Stimulated activated CD4-positive, alpha-beta T cell treated with anti-CD3 and anti-CD28 coated beads, Interleukin-2, amount 100 ng/mL, for 48 hours (primary cell): Measurements from ENCODE around the gene TRIM15.
"Not testable (repeated sequence)": the region's sequence is repeated elsewhere in the genome, so short reads cannot be mapped to it uniquely, and the experiment has no call there.

Experiments used
- DNase-seq, 2 donors: peaks; one replicate each; pipeline ENCODE4 v3.0.0-alpha.2; 2020

TRIM15 gene

GRCh38 chr6:30163918-30164654 lies 740 bp downstream of the TRIM15 start:
- DNase-seq, result no peak

- DNase-seq, result no peak
These were observed 1.4 kb downstream of the TRIM15 start for GRCh38 chr6:30164714-30165113.

GRCh38 chr6:30165238-30165637 lies 1.9 kb downstream of the TRIM15 start:
- not testable (repeated sequence) for DNase-seq

- no peak for DNase-seq
These were observed 3.8 kb downstream of the TRIM15 start for GRCh38 chr6:30167101-30167500.

GRCh38 chr6:30168741-30169140 lies 5.4 kb downstream of the TRIM15 start:
- no peak for DNase-seq

- DNase-seq, result no peak
These were observed 6.6 kb downstream of the TRIM15 start for GRCh38 chr6:30169658-30170614.

- no peak for DNase-seq
These were observed 8.5 kb downstream of the TRIM15 start for GRCh38 chr6:30171677-30172471.

GRCh38 chr6:30172681-30173080 lies 9.3 kb downstream of the TRIM15 start:
- no peak for DNase-seq

GRCh38 chr6:30175765-30176164 lies 12.4 kb downstream of the TRIM15 start:
- DNase-seq, result no peak

GRCh38 chr6:30178837-30179236 lies 15.5 kb downstream of the TRIM15 start:
- no peak for DNase-seq

GRCh38 chr6:30180145-30180544 lies 16.8 kb downstream of the TRIM15 start:
- no peak for DNase-seq

- no peak for DNase-seq
These were observed 21.2 kb downstream of the TRIM15 start for GRCh38 chr6:30184417-30185031.

- no peak for DNase-seq
These were observed 22.6 kb downstream of the TRIM15 start for GRCh38 chr6:30185846-30186484.

GRCh38 chr6:30188541-30188940 lies 25.2 kb downstream of the TRIM15 start:
- DNase-seq, result no peak

- no peak for DNase-seq
These were observed 28.7 kb downstream of the TRIM15 start for GRCh38 chr6:30192076-30192475.

GRCh38 chr6:30194797-30195690 lies 31.7 kb downstream of the TRIM15 start:
- DNase-seq, result no peak

- DNase-seq, result no peak
These were observed 32.6 kb downstream of the TRIM15 start for GRCh38 chr6:30195951-30196350.

GRCh38 chr6:30196376-30196775 lies 33.0 kb downstream of the TRIM15 start:
- no peak for DNase-seq

GRCh38 chr6:30198166-30199084 lies 35.1 kb downstream of the TRIM15 start:
- DNase-seq, result no peak
